Measurements from ENCODE around the gene LSM7. TPM values are rescaled to one million over a fixed set of nuclear protein-coding genes. Genes with fewer than 3 reads are reported as not detected.

Gene LSM7
- total RNA-seq, 1 donor from 2014 or later = 55.9 TPM

DNA sequence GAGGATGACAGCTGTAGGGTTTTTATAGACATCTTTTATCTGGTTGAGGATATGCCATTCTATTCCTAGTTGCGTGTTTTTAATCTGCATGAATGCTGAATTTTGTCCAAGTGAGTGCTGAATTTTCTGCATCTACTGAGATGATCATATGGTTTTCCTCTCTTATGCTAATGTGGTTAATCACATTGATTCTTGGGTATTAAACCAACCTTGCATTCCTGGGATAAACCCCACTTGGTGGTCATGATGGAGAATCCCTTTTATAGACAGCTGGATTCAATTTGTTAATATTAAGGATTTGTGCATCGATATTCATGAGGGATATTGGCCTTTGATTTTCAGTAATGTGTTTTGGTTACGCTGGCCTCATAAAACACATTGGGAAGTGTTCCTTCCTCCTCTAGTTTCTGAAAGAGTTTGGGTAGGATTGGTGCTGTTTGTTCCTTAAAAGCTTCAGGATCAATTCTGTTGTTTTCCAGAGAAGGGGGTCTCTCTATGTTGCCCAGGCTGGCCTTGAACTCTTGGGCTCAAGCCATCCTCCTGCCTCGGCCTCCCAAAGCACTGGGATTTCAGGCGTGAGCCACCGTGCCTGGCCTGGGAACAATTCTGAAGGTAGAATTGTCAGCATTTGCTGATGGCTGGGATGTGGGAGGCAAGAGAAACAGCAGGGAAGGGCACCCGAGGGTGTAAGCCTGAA, 13.1 kb downstream of the LSM7 start:
- H3K27ac ChIP-seq = no peak overlapping the region
- H3K9me3 ChIP-seq = no peaks in the 10 kb centered on the region
- TF ChIP-seq, protein P1, sequence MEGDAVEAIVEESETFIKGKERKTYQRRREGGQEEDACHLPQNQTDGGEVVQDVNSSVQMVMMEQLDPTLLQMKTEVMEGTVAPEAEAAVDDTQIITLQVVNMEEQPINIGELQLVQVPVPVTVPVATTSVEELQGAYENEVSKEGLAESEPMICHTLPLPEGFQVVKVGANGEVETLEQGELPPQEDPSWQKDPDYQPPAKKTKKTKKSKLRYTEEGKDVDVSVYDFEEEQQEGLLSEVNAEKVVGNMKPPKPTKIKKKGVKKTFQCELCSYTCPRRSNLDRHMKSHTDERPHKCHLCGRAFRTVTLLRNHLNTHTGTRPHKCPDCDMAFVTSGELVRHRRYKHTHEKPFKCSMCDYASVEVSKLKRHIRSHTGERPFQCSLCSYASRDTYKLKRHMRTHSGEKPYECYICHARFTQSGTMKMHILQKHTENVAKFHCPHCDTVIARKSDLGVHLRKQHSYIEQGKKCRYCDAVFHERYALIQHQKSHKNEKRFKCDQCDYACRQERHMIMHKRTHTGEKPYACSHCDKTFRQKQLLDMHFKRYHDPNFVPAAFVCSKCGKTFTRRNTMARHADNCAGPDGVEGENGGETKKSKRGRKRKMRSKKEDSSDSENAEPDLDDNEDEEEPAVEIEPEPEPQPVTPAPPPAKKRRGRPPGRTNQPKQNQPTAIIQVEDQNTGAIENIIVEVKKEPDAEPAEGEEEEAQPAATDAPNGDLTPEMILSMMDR (IDR thresholded peaks at IDR 0.05) = no peak
- DNase-seq (no peak), ATAC-seq (no peak)
- H3K4me3 ChIP-seq = no peak overlapping the region
- no peaks in the 10 kb centered on the region for H3K4me1 ChIP-seq
- H3K36me3 ChIP-seq = no peaks in the 10 kb centered on the region
- H3K27me3 ChIP-seq = peaks cover 29% of the 10 kb centered on the region
- intact Hi-C loops (cut with DNase I) = no loop called here

DNA sequence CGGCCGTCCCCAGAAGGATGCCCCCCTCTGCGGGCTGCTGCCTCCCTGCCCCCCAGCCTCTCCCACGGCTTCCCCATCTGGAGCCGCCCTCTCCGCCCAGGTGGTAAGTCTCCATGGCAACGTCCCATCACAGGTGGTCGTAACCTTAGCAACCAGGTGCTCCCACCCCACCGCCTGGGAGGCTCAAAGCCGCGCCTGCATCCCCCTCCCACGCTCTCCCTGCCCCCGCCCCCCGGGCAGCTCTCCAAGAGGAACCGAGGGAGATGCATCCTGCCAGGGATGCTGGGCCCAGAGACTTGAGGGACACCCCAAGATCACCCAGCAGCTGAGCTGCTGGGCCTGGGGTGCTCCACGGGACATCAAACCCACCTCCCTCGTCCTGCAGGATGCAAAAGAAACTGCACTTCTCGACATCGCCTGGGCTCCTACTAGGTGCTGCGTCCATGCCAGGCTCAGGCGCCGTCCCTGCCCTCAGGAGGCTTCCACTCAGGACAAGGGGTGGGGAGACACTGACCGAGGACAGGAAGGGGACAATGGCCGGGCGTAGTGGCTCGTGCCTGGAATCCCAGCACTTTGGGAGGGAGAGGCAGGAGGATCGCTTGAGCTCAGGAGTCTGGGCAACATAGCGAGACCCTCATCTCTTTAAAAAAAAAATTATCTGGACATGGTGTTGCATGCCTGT, 15.4 kb downstream of the LSM7 start:
- DNase-seq (no peak), ATAC-seq (no peak)
- TF ChIP-seq, protein P1 (IDR thresholded peaks at IDR 0.05) = no peak
- no peak overlapping the region for H3K4me3 ChIP-seq
- peaks cover 48% of the 10 kb centered on the region for H3K27me3 ChIP-seq
- no peaks in the 10 kb centered on the region for H3K9me3 ChIP-seq
- intact Hi-C loops (cut with DNase I) = no loop called here
- no peaks in the 10 kb centered on the region for H3K36me3 ChIP-seq
- H3K4me1 ChIP-seq = no peaks in the 10 kb centered on the region
- H3K27ac ChIP-seq = no peak overlapping the region

DNA sequence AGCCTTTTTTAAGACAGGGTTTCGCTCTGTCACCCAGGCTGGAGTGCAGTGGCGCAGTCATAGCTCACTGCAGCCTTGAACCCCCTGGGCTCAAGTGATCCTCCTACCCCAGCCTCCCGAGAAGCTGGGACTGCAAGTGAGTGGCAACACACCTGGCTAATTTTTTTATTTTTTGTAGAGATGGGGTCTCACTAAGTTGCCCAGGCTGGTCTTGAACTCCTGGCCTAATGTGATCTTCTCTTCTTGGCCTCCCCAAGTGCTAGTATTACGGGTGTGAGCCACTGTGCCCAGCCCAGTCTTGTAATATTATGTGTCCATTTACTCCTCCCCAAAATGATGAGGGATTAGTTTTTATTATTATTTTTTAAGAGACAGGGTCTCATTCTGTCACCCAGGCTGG, 17.3 kb downstream of the LSM7 start:
- Histone ChIP-seq H3K27me3 (peaks cover 59% of the 10 kb centered on the region), H3K9me3 (no peaks in the 10 kb centered on the region), H3K36me3 (no peaks in the 10 kb centered on the region), H3K4me1 (no peaks in the 10 kb centered on the region), H3K4me3 (no peak overlapping the region), H3K27ac (no peak overlapping the region)
- intact Hi-C loops (cut with DNase I) = no loop called here
- DNase-seq = no peak
- TF ChIP-seq, protein P1 (IDR thresholded peaks at IDR 0.05) = no peak
- ATAC-seq = no peak

DNA sequence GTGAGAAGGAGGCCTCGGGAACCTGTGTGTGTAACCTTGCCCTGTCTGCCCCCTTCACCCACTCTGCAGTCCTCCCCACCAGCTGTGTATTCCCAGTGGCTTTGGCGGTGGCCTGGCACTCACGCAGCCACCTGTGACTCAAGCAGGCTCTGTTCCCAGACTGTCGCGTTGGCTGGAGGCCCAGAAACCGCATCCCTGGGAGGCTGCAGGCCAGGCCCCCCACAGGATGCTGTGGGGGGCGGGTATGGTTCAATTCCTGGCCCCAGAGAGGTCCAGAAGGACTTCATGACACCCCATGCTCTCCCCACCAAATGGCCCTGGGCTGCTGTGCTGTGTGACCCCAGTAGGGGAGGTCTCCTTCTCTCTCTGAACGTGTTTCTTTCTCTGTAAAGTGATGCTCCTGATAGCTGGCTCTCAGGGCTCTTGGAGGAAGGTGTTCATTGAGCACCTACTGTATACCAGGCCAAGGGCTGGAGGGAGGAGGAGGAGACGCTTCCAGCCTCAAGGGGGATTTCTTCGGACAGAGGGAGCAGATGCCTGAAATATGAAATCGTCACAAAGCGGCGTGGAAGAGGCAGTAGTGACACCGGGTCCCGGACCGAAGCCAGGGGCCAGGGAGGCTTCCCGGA, 18.5 kb downstream of the LSM7 start:
- no peak for DNase-seq
- TF ChIP-seq, protein P1 (IDR thresholded peaks at IDR 0.05) = no peak
- no peak overlapping the region for H3K27ac ChIP-seq
- ATAC-seq = no peak
- peaks cover 59% of the 10 kb centered on the region for H3K27me3 ChIP-seq
- no peak overlapping the region for H3K4me3 ChIP-seq
- H3K9me3 ChIP-seq = no peaks in the 10 kb centered on the region
- no peaks in the 10 kb centered on the region for H3K36me3 ChIP-seq
- intact Hi-C loops (cut with DNase I) = no loop called here
- H3K4me1 ChIP-seq = no peaks in the 10 kb centered on the region

DNA sequence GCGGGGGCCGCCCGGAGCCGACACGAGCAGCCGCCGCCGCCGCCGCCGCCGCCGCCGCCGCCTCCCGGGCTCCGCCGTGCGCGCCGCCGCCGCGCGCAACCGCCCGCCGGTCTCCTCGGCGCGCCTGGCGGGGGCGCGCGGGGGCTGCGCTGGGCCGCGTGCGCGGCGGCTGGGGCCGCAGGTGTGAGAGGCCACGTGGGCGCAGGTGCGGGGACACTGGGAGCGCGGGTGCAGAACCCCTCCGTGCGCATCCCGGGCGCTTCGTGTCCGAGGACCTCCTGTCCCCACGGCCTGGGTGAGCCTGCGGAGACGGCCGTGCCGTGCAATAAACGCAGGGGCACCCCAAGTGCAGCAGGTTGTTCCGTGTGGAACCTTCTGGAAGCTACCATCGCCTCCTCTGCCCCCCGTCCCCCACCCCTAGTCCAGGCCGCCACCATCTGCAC, 20.3 kb downstream of the LSM7 start, which contains the start of gene LINGO3:
TSS of gene LINGO3 (minus strand) at position 41 of the 443 bp plus-strand sequence. CDS start 16,378 bp downstream, outside the sequence.
- Histone ChIP-seq H3K4me3 (no peak within 1 kb of the TSS), H3K27me3 (peaks cover 56% of the 10 kb centered on the region), H3K36me3 (no peaks in the 10 kb centered on the region), H3K9me3 (no peaks in the 10 kb centered on the region), H3K27ac (no peak within 1 kb of the TSS), H3K4me1 (no peaks in the 10 kb centered on the region)
- intact Hi-C loops (cut with DNase I) = no loop called here
- TF ChIP-seq, protein P1 (IDR thresholded peaks at IDR 0.05) = no peak
- DNase-seq = no peak
- ATAC-seq = no peak
